Type B pancreatic cell (in vitro differentiated cells): ENCODE results near the gene ABHD14A. TPM values are rescaled to one million over a fixed set of nuclear protein-coding genes. Genes with fewer than 3 reads are reported as not detected.
A peak's percentile ranks its signal among the peaks of the same experiment; 100 is the strongest.

Experiments used
- DNase-seq: peaks from one replicate; pipeline ENCODE4 v3.0.0; 2021; ENCODE audit warnings: mixed read lengths; ENCODE audit not compliant: unreplicated experiment; ENCODE audit errors: extremely low spot score
- H3K27ac Mint-ChIP-seq: 2 replicates; pipeline ENCODE4 v1.8.0; 2021; ENCODE audit warnings: mild to moderate bottlenecking, mixed read lengths
- H3K27me3 Mint-ChIP-seq: 2 replicates; pipeline ENCODE4 v1.8.0; 2021; ENCODE audit warnings: mixed read lengths
- H3K36me3 Mint-ChIP-seq: 2 replicates; pipeline ENCODE4 v1.8.0; 2021; ENCODE audit warnings: mixed read lengths
- H3K4me1 Mint-ChIP-seq: one replicate; pipeline ENCODE4 v1.8.0; 2021; ENCODE audit warnings: mixed read lengths; ENCODE audit not compliant: unreplicated experiment
- H3K4me3 Mint-ChIP-seq: 2 replicates; pipeline ENCODE4 v1.8.0; 2021; ENCODE audit warnings: mild to moderate bottlenecking, mixed read lengths
- H3K9me3 Mint-ChIP-seq: 2 replicates; pipeline ENCODE4 v1.8.0; 2021; ENCODE audit warnings: mixed read lengths
- total RNA-seq: library from RNA; stranded (reverse); gene quantifications from 2 replicates; pipeline ENCODE4 v1.2.1, GENCODE V29; 2021; ENCODE audit warnings: low replicate concordance
- TF ChIP-seq, protein P1 (sequence below): fragments of 200-600 bp; sonication (generic); conservative IDR thresholded peaks from 2 replicates; pipeline ENCODE4 v1.5.0; 2021; ENCODE audit warnings: antibody characterized with exemption, mild to moderate bottlenecking

ABHD14A gene
- total RNA-seq, 1 donor from 2014 or later: 16.6 TPM

DNA sequence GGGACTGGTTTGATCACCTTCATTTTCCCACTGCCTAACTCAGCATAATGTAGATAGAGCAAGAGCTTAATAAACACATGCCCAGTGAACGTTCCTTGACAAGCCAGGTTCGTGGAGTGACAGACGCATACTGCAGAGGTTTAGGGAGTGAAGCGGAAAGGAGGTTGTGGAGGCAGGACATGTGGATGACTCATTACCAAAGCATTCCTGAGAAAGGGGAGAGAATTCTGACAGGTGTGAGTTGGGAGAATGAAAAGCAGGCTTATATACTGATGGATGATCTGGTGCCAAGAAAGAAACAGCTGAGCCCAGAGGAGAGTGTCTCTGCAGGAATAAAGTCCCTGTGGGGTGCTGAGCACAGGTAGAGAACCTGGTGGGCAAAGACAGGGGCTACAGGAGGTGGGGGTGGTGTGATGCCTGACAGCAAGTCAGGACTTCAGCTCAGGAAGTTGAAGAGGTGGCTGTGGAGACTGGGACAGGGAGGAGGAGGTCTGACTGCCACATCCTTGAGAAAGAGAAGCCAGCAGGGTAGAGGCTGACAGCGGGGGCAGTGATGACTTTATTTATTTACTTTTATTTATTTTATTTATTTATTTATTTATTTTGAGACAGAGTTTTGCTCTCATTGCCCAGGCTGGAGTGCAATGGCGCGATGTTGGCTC lies 23.2 kb downstream of the ABHD14A start:
- DNase-seq: no peak
- Mint-ChIP-seq H3K4me3 (peak overlapping the region; percentile 19), H3K36me3 (peaks cover 18% of the 10 kb centered on the region), H3K27me3 (peaks cover 14% of the 10 kb centered on the region), H3K4me1 (peaks cover 18% of the 10 kb centered on the region), H3K9me3 (no peaks in the 10 kb centered on the region), H3K27ac (peak overlapping the region; percentile 79)
- TF ChIP-seq, protein P1, sequence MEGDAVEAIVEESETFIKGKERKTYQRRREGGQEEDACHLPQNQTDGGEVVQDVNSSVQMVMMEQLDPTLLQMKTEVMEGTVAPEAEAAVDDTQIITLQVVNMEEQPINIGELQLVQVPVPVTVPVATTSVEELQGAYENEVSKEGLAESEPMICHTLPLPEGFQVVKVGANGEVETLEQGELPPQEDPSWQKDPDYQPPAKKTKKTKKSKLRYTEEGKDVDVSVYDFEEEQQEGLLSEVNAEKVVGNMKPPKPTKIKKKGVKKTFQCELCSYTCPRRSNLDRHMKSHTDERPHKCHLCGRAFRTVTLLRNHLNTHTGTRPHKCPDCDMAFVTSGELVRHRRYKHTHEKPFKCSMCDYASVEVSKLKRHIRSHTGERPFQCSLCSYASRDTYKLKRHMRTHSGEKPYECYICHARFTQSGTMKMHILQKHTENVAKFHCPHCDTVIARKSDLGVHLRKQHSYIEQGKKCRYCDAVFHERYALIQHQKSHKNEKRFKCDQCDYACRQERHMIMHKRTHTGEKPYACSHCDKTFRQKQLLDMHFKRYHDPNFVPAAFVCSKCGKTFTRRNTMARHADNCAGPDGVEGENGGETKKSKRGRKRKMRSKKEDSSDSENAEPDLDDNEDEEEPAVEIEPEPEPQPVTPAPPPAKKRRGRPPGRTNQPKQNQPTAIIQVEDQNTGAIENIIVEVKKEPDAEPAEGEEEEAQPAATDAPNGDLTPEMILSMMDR: no peak

DNA sequence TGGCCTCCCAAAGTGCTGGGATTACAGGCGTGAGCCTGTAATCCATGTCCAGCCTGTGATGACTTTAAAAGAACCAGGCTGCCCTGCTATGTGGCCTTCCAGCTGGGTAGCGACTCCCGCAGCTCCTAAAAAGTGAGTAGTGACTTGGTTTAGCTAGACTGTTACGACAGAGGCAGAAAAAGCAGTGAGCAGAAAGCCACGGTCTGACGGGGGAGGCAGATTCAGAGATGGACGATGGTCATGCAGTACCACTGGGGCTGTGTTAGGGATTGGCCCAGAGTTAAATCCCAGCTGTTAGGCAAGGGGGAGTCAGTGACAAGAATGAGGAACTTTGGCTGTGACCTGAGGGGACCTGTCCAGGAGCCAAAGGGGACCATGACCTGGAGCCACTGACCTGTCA lies 23.9 kb downstream of the ABHD14A start:
- peaks cover 18% of the 10 kb centered on the region for H3K36me3 Mint-ChIP-seq
- H3K4me3 Mint-ChIP-seq: no peak overlapping the region
- peaks cover 18% of the 10 kb centered on the region for H3K4me1 Mint-ChIP-seq
- peaks cover 14% of the 10 kb centered on the region for H3K27me3 Mint-ChIP-seq
- no peak for DNase-seq
- no peak overlapping the region for H3K27ac Mint-ChIP-seq
- TF ChIP-seq, protein P1: no peak
- H3K9me3 Mint-ChIP-seq: no peaks in the 10 kb centered on the region

DNA sequence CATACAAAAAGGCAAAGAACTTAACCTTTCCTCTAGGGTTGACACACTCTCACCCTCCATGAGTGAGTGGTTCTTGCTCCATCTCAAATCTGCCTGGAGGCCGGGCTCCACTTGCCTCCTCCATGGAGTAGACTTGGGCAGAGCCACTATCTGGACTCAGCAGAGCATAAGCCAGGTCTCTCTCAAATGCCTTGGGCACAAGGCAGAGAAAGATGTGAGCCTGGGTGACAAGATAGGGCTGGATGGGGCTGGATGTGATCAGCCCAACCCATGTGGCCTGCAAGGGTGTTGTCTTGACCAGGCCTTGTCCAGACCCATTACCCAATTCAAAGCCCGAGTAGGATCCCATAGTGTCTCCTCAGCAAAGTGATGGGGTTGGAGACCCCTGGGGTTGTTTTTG lies 25.0 kb downstream of the ABHD14A start:
- Mint-ChIP-seq H3K36me3 (peaks cover 10% of the 10 kb centered on the region), H3K27me3 (peaks cover 14% of the 10 kb centered on the region), H3K9me3 (no peaks in the 10 kb centered on the region), H3K4me3 (no peak overlapping the region), H3K4me1 (peaks cover 19% of the 10 kb centered on the region), H3K27ac (no peak overlapping the region)
- DNase-seq: no peak
- TF ChIP-seq, protein P1: no peak

DNA sequence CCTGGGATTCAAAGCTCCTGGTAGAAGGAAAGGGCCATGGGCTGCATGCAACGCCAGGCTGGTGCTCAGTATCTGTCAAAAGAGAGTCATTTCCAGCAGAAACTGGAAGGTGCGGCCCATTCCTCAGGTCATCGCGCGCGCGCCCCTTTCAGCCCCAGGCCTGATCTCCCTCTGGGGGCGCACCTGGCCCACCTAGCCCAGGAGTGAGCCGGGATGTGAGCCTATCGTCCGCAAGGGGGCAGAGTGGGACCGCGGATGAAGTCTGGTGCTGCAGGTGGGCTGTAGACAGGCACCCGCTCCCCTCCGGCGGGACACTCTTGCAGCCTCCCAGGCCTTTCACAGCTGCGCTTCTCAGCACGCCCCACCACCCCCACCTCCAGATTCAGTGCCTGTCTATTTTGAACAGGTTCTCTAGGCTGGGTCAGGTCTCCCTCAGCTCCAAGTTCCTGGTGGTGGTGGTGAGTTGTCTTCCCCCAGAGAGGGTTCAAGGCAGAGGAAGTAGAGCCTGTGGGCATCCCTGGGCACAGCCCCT lies 26.6 kb downstream of the ABHD14A start:
- TF ChIP-seq, protein P1: peak; percentile 97
- Mint-ChIP-seq H3K36me3 (no peaks in the 10 kb centered on the region), H3K4me1 (peaks cover 22% of the 10 kb centered on the region), H3K9me3 (no peaks in the 10 kb centered on the region), H3K4me3 (no peak overlapping the region), H3K27me3 (peaks cover 8% of the 10 kb centered on the region), H3K27ac (no peak overlapping the region)
- DNase-seq: peak; percentile 91

DNA sequence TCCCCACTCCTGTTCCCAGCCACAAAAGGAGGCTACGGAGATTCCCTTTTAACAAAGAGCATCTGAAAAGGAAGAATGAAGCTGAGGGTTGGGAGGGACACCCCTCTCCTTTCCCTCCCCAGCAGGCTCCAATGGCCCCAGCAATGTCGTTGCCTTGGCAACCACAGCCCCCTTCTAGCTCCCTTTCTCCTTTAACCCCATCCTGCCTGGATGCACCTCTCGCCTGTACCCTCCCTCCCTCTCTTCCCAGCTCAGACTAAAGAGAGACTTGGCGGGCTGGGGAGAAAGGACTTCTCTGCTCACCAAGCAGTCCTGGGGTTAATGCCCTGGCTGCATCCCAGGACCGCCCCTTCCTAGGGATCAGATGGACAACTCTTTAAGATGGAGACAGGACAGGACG lies 27.9 kb downstream of the ABHD14A start:
- no peak overlapping the region for H3K4me3 Mint-ChIP-seq
- no peaks in the 10 kb centered on the region for H3K36me3 Mint-ChIP-seq
- peaks cover 8% of the 10 kb centered on the region for H3K27me3 Mint-ChIP-seq
- no peak overlapping the region for H3K27ac Mint-ChIP-seq
- peaks cover 21% of the 10 kb centered on the region for H3K4me1 Mint-ChIP-seq
- no peak for DNase-seq
- TF ChIP-seq, protein P1: no peak
- H3K9me3 Mint-ChIP-seq: no peaks in the 10 kb centered on the region
